SK-N-MC (cell line): Measurements from ENCODE around the gene PLEKHG4B.
"Not testable (repeated sequence)": the region's sequence is repeated elsewhere in the genome, so short reads cannot be mapped to it uniquely, and the experiment has no call there.

Experiments
- DNase-seq: peaks from one replicate; pipeline ENCODE4 v3.0.0-alpha.2; 2011; ENCODE audit warnings: low read depth, low spot score
- H3K27ac ChIP-seq: fragments of 200-600 bp; sonication (generic); 2 replicates; pipeline ENCODE4 v1.5.1; 2016; ENCODE audit warnings: mixed run types
- H3K36me3 ChIP-seq: fragments of 200-600 bp; sonication (generic); 2 replicates; pipeline ENCODE4 v1.6.1; 2017; ENCODE audit warnings: antibody characterized with exemption, low read length, mixed read lengths; ENCODE audit not compliant: insufficient read depth
- H3K4me3 ChIP-seq: fragments of 200-600 bp; sonication (generic); 2 replicates; pipeline ENCODE4 v1.5.1; 2016
- H3K9ac ChIP-seq: fragments of 200-600 bp; sonication (generic); 2 replicates; pipeline ENCODE4 v1.8.0; 2017; ENCODE audit warnings: mixed run types, mixed read lengths; ENCODE audit not compliant: insufficient read length
- H3K9me3 ChIP-seq: fragments of 200-600 bp; sonication (generic); 2 replicates; pipeline ENCODE4 v1.6.1; 2017; ENCODE audit warnings: low read depth, mild to moderate bottlenecking, antibody characterized with exemption, low read length, moderate library complexity, mixed read lengths
- EZH2 ChIP-seq: fragments of 200-600 bp; sonication (generic); IDR thresholded peaks from one replicate; pipeline ENCODE4 v1.6.1; 2017; ENCODE audit warnings: antibody characterized with exemption
- FOXP2 ChIP-seq: optimal IDR thresholded peaks from 2 replicates; pipeline ENCODE3; 2011; ENCODE audit warnings: mild to moderate bottlenecking, moderate library complexity; ENCODE audit not compliant: insufficient read depth; ENCODE audit errors: extremely low read length, control extremely low read depth
- POLR2AphosphoS5 ChIP-seq: IDR thresholded peaks from 2 replicates; pipeline ENCODE4 v1.6.1; 2012; ENCODE audit warnings: mild to moderate bottlenecking, low read depth, low read length, borderline replicate concordance

PLEKHG4B gene

GRCh38 chr5:196350-196749, 104.4 kb downstream of the PLEKHG4B start:
- H3K9ac ChIP-seq = no peak overlapping the region
- H3K4me3 ChIP-seq = no peak overlapping the region
- TF ChIP-seq FOXP2 (no peak), POLR2AphosphoS5 (no peak), EZH2 (no peak)
- H3K36me3 ChIP-seq = no peaks in the 10 kb centered on the region
- no peaks in the 10 kb centered on the region for H3K9me3 ChIP-seq
- DNase-seq = no peak
- no peak overlapping the region for H3K27ac ChIP-seq

- H3K27ac ChIP-seq, DNase-seq: not testable (repeated sequence)
Observed at GRCh38 chr5:197031-197430, 105.1 kb downstream of the PLEKHG4B start.

GRCh38 chr5:197892-198489, 106.0 kb downstream of the PLEKHG4B start:
- Histone ChIP-seq H3K27ac (no peak overlapping the region), H3K9ac (no peak overlapping the region)

More at GRCh38 chr5:197031-197430, 105.1 kb downstream of the PLEKHG4B start:
- H3K36me3 ChIP-seq, H3K4me3 ChIP-seq, H3K9ac ChIP-seq, H3K9me3 ChIP-seq: not testable (repeated sequence)

GRCh38 chr5:198516-199196, 106.7 kb downstream of the PLEKHG4B start:
- Histone ChIP-seq H3K9me3 (no peaks in the 10 kb centered on the region), H3K36me3 (peaks cover 4% of the 10 kb centered on the region; the same call in 1 of the 2 replicates), H3K9ac (no peak overlapping the region), H3K4me3 (no peak overlapping the region), H3K27ac (no peak overlapping the region)
- TF ChIP-seq FOXP2 (no peak), EZH2 (no peak), POLR2AphosphoS5 (no peak)
- no peak for DNase-seq

More at GRCh38 chr5:197892-198489, 106.0 kb downstream of the PLEKHG4B start:
- no peaks in the 10 kb centered on the region for H3K36me3 ChIP-seq
- no peak overlapping the region for H3K4me3 ChIP-seq
- no peaks in the 10 kb centered on the region for H3K9me3 ChIP-seq
- TF ChIP-seq EZH2 (no peak), POLR2AphosphoS5 (no peak), FOXP2 (no peak)
- DNase-seq = no peak

- H3K9ac ChIP-seq = no peak overlapping the region
- H3K9me3 ChIP-seq = no peaks in the 10 kb centered on the region
- H3K27ac ChIP-seq = no peak overlapping the region
- peaks cover 11% of the 10 kb centered on the region for H3K36me3 ChIP-seq
- TF ChIP-seq EZH2 (no peak), FOXP2 (no peak), POLR2AphosphoS5 (no peak)
- no peak for DNase-seq
- H3K4me3 ChIP-seq = no peak overlapping the region
Observed at GRCh38 chr5:199197-199949, 107.4 kb downstream of the PLEKHG4B start.

- H3K9ac ChIP-seq = no peak overlapping the region
- TF ChIP-seq POLR2AphosphoS5 (no peak), FOXP2 (no peak), EZH2 (no peak)
- DNase-seq = no peak
- H3K9me3 ChIP-seq = no peaks in the 10 kb centered on the region
- H3K36me3 ChIP-seq = peaks cover 19% of the 10 kb centered on the region
- H3K4me3 ChIP-seq = no peak overlapping the region
- H3K27ac ChIP-seq = no peak overlapping the region
Observed at GRCh38 chr5:199950-200645, 108.1 kb downstream of the PLEKHG4B start.

- H3K9me3 ChIP-seq = no peaks in the 10 kb centered on the region
- no peak overlapping the region for H3K9ac ChIP-seq
- peaks cover 26% of the 10 kb centered on the region for H3K36me3 ChIP-seq
- H3K4me3 ChIP-seq = no peak overlapping the region
- H3K27ac ChIP-seq = no peak overlapping the region
- TF ChIP-seq POLR2AphosphoS5 (no peak), FOXP2 (no peak), EZH2 (no peak)
- no peak for DNase-seq
Observed at GRCh38 chr5:200985-201384, 109.0 kb downstream of the PLEKHG4B start.

GRCh38 chr5:201672-202071, 109.7 kb downstream of the PLEKHG4B start:
- TF ChIP-seq FOXP2 = no peak
- TF ChIP-seq EZH2 = no peak
- TF ChIP-seq POLR2AphosphoS5 = no peak
- no peak overlapping the region for H3K27ac ChIP-seq
- no peak for DNase-seq
- peaks cover 26% of the 10 kb centered on the region for H3K36me3 ChIP-seq
- no peaks in the 10 kb centered on the region for H3K9me3 ChIP-seq
- H3K4me3 ChIP-seq = no peak overlapping the region
- H3K9ac ChIP-seq = no peak overlapping the region
